TTC549 (cell line): ENCODE results near the gene IGSF5.
"Not testable (repeated sequence)": the region's sequence is repeated elsewhere in the genome, so short reads cannot be mapped to it uniquely, and the experiment has no call there.

Experiments used
- FAIRE-seq: peaks from 2 replicates; lab custom pipeline; 2012; peaks lifted over from hg19 to GRCh38; lab: Jason Lieb, UNC

The IGSF5 gene

DNA sequence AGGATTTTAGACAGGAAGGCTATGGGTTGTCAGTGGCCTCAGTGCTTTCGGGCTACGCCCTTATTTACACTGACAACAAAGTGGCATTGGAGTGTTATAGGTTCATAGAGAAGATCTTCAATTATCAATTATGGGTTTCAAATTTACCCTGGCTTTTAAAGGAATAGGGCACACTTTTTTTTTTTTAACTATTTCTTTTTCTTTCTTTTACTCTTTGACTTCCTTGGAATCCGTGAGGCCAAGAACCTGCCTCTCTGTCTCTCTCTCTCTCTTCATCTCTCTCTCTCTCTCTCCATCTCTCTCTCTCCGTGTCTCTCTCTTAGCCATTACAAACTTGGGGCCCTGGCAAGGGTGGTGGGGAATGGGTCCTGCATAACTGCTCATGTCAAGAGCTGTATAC lies at the start of gene IGSF5:
IGSF5 (plus strand) TSS at position 301 of the 400 bp plus-strand sequence. CDS start 327 bp downstream, outside the sequence.
- not testable (repeated sequence) for FAIRE-seq

DNA sequence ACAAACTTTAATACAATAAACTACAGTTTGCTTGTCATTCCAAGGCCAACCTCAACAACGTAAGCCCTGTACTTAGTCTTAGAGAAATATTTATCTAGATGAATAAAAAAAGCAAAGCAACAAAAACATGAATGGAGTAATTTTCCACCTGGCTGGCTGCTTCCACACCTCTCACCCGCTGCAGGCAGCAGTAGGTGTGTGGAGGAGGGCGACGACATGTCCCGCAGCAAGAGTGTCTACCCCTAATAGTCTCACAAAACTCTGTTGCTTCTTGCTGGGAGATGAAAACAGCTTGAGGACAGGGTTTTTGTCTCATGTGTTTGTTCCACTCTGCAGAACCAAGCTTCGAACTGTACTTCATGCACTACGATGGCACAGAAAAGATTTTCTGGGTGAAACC lies 48.8 kb upstream of the IGSF5 start:
- no peak for FAIRE-seq

DNA sequence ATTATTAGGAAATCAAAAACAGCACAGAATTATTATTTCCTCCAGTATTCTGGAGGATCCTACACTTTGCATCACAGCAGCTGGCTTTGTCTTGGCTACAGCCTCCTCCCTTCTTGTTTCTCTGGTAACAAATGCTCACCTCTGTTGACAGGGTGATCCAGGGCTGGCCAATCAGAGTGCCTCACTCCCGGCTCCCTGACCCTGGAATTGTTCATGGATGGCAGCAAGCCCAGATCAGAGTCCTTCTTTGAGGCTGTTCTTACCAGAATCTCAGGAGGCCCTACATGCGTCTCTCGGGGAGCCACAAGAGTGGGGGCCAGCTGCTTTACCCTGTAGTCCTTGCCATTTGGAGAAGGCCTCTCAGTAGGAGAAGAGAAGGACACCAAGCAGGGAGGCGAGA lies 48.4 kb upstream of the IGSF5 start:
- FAIRE-seq = no peak

DNA sequence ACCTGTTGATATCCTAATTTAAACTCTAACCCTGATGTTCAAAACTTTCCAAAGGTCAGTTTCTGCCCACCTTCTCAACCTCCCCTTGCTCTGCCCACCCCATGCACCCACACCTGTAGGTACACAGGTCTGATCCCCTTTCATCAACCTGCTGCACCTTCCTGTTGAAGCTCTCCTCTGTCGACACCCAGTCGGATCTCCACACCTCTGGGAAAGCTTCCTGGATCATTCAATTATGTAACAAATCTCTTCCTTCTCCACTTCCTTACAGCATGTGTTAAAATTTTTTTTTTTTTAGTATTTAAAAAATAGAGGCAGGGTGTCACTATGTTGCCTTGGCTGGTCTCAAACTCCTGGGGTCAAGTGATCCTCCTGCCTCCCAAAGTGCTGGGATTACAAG lies 44.7 kb upstream of the IGSF5 start:
- FAIRE-seq = no peak

DNA sequence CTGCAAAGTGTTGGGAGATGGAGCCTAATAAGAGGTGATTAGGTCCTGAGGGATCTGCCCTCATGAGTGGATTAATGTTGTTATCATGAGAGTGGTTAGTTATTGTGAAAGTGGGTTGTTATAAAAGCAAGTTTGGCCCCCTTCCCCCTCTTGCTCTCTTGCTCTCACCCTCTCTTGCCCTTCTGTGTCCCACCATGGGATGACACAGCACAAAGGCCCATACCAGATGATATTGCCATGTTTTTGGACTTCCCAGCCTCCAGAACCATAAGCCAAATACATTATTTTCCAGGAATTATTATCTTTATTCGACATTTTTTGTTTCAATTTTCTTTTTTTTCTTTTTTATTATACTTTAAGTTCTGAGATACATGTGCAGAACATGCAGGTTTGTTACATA lies 41.4 kb upstream of the IGSF5 start:
- FAIRE-seq = no peak

DNA sequence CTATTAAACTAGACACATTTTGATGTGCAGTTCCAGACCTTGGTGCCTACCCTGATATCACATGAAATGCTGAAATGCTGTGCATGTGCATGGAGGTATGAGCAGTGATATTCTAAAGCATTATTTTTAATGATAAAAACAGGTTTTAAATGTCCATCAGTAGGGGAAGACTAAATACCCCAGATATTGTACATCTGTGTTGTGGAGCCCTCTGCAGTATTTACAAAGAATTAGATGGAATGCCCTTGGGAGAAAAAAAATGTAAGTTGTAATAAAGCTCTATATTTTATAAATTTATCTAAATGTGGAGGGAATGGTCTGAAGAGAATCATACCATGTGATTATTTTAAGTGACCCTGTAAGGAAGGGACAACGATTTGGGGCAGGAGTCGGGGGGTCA lies 39.1 kb upstream of the IGSF5 start:
- no peak for FAIRE-seq

DNA sequence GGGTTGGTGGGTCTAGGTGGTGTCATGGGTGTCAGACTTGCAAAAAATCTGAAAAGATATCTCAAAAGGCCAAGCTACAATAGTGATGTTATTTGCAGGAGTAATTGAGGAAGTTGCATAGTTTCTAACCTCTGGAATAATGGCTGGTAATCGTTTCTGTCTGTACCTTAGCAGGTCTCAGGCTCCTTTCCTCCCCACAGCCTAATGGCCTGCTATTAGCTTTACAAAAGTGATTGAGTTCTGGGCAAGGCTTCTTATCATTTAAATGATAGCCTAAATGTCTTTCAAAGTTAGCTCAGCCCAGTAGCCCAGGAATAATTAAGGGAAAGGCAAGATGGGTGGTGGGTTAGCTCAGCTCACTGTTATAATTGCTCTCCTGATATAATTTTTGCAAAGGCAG lies 37.7 kb upstream of the IGSF5 start:
- no peak for FAIRE-seq

DNA sequence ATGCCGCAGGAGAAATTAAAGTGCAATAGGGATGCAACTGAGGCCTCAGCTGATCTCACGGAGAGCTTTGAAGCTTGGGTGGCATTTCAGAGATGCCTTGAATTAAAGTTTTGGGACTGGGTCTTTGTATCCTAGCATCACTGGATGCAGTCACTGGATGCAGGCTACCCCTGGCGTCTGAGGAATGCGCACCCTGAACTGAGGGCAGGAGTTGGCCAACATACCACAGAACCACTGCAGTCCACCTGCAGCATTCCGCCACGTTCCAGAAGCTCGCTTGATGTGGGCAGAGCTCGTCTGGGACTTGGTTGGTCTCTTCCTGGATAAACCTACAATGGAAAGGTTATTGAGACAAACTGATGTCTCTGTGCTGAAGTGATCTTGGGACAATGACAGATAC lies 34.1 kb upstream of the IGSF5 start:
- FAIRE-seq = no peak

DNA sequence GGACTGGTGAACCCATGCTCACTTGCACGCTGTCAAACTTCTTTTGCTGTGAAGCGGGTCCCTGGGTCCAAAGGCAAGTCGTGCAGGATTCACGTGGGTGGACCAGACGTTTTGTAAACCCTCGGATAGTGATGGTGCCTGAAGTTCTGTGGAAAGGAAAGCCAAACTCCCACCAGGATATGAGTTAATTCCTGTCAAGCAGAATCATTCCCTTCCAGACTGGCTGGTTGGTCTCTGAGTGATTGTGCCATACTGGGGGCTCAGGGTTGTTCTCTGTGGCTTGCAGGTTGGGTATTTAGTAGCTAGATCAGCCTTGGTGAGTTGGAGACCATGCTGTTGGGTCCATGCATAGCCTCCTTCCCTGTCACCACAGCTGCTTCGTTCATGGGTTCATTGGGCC lies 32.7 kb upstream of the IGSF5 start:
- FAIRE-seq = no peak

DNA sequence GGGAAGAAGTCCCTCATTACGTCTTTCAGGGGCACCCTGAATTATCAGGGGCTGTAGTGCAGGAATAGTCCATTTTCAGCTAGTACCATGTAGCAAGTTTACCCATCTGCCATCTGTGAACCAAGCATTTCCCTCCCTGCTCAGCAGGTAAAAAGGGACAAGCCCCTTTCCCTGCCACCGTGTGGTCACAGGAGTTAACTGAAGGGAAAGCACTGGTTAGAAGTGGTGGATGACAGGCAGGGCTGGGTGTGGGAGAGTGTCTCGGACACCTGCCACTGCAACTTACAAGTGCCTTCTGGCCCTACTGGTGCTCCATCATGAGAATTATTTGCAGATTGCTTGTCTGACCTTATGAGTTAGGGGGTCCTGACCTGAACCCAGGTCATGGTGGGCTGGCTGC lies 32.0 kb upstream of the IGSF5 start:
- FAIRE-seq = no peak

DNA sequence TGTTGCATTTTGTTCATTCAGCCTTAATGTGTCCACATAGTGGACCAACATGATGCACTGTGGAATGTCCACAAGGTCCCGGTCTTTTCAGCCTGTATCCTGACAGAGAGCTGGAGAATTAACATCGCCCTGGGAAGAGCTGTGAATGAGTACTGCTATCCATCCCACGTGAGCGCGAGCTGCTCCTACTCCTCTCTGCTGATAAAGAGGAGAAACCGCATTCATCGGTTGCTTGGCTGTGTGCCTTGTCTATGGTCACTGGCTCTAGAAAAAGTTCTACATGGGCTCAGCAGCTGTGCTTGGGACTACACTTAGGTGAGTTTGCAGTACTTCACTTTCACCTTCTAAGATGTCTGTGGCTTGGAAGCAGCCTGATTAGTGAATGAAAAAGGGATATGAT lies 31.1 kb upstream of the IGSF5 start:
- FAIRE-seq = no peak

DNA sequence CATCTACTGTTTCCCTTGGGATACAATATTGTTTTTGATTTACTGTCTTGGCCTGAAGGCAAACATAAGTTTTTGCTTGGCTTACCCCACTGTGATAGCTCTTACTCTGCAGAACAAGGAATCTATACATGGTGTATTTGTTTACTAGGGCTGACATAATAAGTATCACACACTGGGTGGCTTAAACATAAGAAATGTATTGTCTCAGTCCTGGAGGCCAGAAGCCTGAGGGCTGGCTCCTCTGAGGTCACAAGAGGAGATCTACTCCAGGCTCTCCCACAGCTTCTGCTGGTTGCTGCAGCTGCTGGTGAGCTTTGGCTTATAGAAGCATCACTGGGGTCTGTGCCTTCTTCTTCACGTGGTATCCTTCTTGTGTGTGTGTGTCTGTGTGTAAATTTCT lies 30.7 kb upstream of the IGSF5 start:
- FAIRE-seq = no peak

DNA sequence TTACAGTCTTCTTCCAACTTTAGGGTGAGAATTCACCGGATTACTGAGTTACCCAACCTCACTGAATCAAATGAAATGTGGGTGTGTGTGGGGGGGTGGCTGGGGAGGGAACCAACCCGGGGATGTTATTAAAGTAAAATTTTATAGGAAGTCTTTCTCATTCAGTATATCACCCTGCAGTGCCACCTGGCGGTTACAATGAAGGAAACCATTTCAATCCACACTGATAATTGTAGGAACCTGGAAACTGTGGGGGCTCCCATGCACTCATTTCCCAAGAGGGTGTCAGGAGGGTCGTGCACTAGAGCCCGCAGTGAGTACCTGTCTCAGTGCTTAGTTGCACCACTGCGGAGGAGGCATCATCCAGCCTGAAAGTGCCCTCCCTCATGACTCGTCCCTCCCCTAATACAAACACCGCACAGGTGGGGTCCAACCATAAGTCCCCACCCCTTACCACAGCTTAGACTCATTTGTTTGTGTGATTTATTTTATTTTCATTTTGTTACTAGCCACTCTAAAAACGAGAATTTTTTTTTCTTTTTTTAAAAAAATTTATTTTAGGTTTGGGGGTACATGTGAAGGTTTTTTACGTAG lies 29.1 kb upstream of the IGSF5 start:
- FAIRE-seq = no peak

DNA sequence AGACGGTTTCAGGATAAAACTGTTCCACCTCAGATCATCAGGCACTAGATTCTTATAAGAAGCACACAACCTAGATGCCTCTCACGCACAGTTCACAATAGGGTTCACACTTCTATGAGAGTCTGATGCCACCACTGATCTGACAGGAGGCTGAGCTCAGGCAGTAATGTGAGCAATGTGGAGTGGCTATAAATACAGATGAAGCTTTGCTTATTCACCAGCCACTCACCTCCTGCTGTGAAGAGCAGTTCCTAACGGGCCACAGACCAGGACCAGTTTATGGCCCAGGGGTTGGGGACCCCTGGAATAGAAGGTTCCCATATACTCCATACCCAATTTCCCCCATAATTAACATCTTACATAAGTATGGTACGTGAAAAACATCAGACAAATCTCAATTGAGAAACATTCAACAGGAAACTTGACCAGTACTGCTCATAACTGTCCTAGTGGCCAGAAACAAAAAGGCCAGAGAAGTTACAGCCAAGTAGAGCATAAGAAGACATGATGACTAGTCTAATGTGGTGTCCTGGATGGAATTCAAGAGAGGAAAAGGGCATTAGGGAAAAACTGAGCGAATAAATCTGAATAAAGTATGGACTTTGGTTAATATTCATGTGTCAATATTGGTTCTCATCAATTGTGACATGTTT lies 24.7 kb upstream of the IGSF5 start:
- no peak for FAIRE-seq

DNA sequence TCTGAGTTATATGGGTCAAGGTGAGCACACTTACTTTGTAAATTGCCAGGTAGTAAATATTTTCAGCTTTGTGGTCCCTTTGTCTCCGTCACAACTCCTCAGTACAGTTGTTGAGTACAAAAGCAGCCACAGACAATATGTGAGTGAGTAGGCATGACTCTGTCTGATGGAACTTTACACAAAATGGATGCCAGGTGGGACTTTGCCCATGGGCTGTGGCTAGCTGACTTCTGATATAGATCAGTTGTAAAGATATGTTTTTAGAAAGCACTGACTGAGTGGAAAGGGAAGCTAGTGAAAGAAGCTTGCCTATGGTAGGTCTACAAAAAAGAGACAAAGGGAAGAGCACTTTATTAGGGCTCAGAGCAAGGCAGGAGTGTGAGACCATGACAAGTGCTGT lies 23.1 kb upstream of the IGSF5 start:
- no peak for FAIRE-seq

DNA sequence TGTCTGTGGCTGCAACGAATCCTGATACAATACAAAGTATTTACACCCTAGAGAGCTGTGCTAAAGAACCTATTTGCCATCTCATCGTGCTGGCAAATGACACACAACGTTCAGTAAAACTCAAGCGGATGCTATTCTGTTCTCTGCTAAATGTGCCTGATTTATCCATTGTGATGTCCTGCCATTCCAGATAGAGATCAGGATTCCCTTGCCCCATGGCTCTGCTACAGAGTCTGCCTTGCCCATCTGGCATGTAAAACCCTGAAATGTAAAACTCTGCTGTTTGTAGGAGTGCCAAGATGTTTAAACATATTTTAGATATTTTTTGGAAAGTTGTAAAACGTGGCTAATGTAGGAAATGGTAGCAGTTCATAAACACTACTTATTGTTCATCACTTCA lies 20.0 kb upstream of the IGSF5 start:
- no peak for FAIRE-seq

DNA sequence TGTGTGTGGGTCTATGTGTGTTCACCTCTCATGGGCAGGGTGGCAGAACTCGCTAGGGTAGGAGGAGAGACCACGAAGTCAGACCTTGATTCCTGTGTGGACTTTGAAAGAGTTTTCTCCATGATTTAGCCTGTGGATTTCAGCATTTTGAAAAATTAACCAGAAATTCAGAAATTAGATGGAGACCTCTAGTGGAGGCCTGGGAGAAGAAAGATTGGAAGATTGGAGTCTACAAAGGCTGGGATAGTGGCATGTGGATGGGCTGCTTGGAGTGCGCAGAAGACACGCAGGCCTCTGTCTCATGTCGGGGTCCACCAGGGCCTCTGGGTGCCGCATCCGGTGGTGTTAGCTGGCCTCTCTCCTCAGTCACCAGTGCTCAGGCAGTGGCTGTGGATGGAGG lies 18.9 kb upstream of the IGSF5 start:
- no peak for FAIRE-seq

DNA sequence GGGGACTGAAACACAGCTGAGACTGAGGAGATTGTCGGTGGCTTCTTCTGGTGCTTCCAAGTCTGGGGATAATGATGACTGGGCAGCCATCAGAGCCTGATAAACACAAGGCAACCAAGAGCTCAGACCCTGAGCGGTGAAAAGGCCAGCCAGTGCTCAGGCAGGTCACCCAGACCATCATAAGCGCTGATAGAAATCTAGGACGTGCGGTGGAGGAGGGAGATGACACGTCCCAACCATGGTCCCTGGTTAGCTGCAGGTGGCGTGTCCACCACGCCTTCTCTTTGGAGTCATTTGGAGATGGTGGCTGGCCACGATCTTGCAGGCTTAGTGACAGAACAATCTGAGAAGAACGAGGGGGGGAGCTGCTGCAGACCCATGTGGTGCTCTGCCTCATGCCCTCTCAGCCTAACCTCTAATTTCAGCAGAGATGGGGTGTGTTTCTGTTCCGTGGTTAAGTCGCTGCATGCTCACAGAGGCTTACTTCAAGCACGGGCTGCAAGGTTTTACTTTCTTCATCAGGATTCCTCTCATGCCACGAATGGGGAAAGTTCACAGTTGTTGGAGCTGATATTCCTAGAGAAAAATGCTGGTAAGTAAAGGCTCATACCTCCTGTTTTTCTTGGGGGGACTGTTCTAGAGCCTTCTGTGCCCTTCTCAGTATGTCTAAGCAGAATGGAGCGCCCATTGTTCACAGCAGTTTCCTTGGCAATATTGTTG lies 17.4 kb upstream of the IGSF5 start:
- FAIRE-seq = no peak

DNA sequence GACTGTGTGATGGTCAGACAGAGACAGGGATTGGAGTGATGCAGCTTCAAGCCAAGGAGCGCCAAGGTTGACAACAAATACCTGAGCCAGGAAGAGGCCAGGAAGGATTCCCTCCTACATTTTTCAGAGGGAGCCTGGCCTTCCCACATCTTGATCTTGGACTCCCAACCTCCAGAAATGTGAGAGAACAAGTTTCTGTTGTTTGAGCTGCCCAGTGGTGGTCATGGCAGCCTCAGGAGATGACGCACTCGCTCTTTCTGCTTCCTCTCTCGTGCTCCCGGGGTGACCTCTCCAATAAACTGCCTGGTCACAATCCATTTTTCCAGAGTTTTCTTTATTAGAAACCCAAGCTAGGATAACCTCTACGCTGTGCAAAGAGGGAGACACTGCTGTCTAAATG lies 16.6 kb upstream of the IGSF5 start:
- FAIRE-seq = no peak

DNA sequence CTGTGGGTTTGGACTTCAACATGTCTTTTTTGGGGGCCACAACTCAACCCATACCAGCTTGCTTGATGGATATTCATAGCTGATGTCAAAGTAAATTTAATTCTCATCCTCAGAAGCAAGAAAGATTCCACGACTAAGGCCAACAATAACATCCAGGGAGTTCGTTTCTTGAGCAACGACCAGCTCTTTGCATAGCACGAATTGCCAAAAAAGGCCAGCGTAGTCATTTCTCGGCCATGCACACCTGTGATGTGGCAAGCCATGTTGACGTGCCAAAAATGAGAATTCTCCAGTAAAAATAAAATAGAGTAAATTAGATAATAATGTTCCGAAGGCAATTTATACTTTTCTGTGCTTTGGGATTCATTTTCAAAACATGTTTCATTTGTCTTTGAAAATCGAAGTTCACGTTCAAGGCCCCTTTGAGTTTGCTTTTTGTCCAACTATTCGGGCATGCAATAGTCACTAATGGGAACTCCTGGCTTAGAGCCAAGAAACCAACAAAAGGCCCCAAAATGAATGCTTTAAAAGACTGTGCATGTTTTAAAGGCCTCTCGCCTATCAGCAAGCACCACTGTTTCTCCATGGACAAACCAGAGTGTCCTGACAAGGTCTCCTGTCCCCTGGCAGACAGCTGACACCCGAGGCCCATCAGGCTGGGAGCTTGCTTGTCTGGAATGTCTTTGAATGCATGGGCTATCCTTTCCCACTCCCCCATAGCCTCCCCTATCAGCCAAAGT lies 14.4 kb upstream of the IGSF5 start:
- no peak for FAIRE-seq

DNA sequence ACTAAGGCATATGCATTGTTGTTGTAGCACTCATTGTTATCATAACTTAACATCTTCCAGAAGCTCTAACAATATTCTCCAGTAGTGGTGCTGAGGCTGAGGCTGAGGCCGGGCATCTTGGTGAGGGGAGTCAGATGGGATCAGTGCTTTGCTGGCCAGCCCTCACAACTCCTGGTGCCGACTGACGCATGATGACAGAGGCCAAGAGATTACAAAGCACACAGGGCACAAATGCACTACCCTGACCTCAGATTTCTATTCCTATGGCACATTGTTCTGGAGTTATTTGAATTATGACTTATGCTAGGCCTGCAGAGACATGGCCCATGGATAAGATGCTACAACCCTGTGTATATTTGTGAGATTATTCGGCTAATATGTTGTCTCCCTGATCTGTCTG lies 8.3 kb upstream of the IGSF5 start:
- no peak for FAIRE-seq

DNA sequence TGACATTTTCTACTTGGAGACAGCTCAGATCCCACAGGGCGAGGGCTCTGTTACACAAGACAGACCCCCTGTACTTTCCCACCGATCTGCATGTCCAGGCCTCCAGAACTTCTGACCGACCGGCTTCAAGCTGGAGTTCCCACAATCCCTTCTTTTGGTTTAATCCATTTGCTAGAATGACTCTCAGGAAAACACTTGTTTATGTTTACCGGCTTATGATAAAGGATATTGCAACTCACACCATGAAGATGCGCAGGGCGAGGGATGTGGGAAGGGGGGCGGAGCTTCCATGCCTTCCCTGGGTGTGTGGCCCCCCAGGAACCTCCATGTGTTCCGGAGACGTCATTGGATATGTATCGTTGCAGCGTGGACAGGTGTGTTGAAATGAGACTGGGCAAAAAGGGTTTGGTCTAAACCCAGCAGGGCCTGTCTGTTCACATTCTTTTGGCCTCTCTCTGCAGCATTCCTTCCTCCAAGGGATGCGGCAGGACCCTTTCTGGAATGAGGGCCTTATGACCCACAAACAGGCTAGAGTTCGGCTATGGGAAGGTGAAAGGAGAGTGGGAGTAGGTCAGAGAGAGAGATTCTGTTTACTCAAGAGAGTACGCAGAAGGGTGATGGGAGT lies 7.5 kb upstream of the IGSF5 start:
- FAIRE-seq = no peak

DNA sequence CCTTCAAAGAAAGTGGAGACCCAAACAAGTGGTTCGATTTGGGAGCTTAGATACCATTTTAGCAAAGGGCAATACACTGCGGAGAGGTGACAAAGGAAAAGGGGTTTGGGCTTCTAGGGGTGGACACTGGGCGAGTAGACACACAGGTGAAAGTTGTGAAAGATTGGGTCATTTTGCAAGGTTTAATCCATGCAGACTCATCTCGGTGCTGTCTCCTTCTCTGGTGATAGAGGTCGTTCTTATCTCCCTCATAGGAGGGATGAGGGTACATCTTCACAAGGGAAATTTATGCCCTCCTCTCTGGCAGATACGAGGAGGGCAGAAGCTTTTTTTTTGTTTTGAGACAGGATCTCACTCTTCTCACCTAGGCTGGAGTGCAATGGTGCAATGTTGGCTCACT lies 6.4 kb upstream of the IGSF5 start:
- no peak for FAIRE-seq
